Measurements from ENCODE around the gene SCNN1G.

The SCNN1G gene

GRCh38 chr16:23202166-23202565 is 19.6 kb downstream of the SCNN1G start:
- no peak for DNase-seq (ENCODE audit: low spot score)

- no peak for DNase-seq (ENCODE audit: low spot score)
Observed at GRCh38 chr16:23206986-23207385, 24.4 kb downstream of the SCNN1G start.

GRCh38 chr16:23207485-23207884 is 24.9 kb downstream of the SCNN1G start:
- DNase-seq (ENCODE audit: low spot score): no peak

DNA sequence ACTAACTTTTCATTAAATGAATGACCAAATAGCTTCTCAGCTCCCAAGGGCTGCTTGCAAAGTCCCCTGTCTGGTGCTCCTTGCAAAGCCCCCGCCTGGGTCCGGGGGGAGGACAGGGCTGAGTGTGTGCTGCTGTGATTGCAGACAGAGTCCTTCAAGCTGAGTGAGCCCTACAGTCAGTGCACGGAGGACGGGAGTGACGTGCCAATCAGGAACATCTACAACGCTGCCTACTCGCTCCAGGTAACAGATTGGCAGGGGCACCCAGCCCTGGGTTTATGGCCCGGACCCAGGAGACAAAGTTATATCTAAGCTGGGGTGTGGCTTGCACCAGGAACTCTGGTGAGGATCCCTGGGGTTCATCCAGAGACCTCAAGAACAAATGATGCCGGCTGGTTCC is 27.1 kb downstream of the SCNN1G start:
- no peak for DNase-seq (ENCODE audit: low spot score)

- DNase-seq (ENCODE audit: low spot score): no peak
Observed at GRCh38 chr16:23213831-23214230, 31.3 kb downstream of the SCNN1G start.

DNA sequence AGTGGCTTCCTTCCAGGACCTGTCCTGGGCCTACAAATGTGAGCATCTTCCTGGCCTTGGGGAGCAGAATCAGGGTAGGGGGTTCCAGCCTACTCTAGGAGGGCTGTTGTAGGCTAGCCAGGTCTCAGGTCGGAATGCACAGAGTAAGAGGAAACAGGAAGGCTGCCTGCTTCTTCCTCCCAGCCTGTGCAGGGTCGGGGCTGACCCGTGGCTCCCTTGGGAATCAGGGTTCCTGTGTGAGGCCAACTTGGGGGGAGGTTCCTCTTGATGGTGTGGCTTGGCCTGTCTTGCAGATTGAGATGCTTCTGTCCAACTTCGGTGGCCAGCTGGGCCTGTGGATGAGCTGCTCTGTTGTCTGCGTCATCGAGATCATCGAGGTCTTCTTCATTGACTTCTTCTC is 32.3 kb downstream of the SCNN1G start:
- no peak for DNase-seq (ENCODE audit: low spot score)

- DNase-seq (ENCODE audit: low spot score): no peak
Observed at GRCh38 chr16:23215435-23215834, 32.9 kb downstream of the SCNN1G start.

- DNase-seq (ENCODE audit: low spot score): no peak
Observed at GRCh38 chr16:23216658-23217246, 34.2 kb downstream of the SCNN1G start.

DNA sequence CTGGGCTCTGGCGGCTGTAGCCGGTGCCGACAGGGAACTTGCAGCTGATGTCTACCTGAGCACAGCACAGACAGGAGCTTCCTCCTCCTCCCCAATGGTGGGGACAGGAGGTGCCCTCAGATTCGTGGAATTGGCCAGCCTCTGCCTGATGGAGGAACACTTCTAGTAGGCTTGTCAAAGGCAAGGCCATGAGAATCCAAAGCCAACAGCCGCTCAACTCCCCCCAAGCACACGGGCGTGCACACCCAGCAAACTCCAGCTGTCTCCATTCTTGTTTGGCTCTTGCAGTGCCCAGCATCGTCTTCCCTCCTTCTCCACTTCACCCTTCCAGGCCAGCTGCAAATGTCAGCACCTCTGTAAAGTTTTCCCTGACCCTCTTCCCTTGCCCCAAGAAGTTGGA is 35.1 kb downstream of the SCNN1G start:
- no peak for DNase-seq (ENCODE audit: low spot score)

DNA sequence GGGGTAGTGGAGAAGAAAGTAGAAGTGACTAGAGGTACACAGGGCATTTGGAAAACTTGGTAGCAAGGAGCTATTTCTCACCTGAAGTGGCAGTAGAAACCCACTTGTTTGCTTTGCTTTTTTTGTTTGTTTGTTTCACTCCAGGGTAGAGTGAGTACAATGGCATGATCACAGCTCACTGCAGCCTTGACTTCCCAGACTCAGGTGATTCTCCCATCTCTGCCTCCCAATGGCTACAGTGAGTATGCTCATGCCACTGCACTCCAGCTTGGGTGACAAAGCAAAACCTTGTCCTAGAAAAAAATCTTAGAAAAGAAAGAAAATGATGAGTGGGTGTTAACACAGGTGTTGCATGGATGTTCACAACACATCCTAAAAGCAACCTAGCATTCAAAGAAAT is 40.4 kb downstream of the SCNN1G start:
- DNase-seq (ENCODE audit: low spot score): no peak

DNA sequence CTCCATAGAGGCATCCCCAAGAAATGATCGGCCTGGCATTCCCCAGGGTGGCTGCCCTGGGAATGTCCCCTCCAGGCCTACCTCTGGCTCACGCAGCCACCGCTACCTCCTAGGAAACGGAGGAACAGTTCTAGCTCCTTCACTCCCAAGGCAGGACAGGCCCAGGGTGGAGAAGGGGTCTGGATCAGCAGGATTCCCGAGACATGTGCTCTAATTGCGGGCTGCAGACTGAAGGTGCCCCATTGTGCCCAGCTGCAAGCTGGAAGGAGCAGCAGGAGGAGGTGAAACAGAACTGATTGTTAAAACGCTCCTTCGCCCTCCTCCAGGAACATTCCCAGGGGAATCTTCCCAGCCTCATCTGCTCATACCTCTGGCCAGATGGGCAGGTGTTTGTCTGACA is 40.8 kb downstream of the SCNN1G start:
- DNase-seq (ENCODE audit: low spot score): no peak

GRCh38 chr16:23225109-23225508 is 42.6 kb downstream of the SCNN1G start:
- no peak for DNase-seq (ENCODE audit: low spot score)

DNA sequence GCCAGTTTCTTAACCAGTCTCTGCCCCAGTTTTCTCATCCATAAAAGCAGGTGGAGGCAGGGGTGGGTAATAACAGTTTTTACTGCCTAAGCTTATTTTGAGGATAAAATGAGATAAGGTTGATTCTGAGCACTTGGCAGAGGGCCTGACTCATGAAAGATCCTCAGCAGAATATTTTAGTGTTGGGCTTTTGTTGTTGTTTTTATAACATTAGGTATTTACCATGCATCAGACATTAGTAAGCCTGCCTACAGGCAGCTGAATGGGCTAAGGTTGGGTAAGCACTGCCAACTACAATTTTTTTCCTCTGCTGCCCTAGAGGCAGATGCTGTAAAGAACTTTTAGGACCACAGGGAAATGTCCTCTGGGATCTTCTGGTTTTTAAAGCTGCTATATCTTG is 43.1 kb downstream of the SCNN1G start:
- DNase-seq (ENCODE audit: low spot score): no peak

DNA sequence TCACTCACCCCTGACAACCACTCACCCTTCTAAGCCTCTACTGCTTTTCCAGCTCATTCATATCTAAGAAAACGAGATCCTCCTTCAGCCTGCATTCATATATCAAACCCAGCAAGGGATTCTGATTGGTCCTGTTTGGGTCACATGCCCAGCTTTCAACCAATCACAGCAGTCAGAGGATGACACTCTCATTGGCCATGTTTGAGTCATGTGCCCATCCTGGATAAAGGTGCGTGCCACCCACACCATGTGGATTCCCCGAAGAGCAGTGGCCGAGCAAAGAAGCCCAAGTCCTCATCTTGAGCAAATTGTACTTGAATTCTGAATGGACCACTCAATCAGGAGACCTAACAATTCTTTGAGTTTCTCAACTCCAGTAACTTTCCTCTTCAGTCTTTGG is 45.0 kb downstream of the SCNN1G start:
- DNase-seq (ENCODE audit: low spot score): no peak

DNA sequence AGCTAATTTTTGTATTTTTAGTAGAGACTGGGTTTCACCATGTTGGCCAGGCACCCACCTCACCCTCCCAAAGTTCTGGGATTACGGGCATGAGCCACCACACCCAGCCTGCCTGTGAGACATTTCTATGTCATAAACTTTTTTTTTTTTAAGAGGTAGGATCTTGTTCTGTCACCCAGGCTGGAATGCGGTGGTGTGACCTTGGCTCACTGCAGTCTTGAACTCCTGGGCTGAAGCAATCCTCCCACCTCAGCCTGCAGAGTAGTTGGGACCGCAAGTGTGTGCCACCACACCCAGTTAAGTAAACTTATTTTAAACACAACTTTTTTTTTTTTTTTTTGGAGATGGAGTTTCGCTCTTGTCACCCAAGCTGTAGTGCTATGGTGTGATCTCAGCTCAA is 47.2 kb downstream of the SCNN1G start:
- DNase-seq (ENCODE audit: low spot score): no peak

- DNase-seq (ENCODE audit: low spot score): no peak
Observed at GRCh38 chr16:23232806-23233205, 50.3 kb downstream of the SCNN1G start.

DNA sequence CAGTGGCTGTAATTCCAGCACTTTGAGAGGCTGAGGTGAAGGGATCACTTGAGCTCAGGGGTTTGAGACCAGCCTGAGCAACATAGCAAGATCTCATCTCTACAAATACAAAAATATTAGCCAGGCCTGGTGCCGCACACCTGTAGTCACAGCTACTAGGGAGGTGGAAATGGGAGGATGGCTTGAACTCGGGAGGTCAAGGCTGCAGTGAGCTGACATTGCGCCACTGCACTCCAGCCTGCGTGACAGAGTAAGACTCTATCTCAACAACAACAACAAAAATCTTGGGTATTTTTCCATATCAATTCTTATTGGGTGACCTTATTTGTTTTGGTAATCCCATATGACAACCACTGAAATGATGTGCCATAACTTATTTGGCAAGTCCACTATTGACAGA is 52.6 kb downstream of the SCNN1G start:
- DNase-seq (ENCODE audit: low spot score): no peak

DNA sequence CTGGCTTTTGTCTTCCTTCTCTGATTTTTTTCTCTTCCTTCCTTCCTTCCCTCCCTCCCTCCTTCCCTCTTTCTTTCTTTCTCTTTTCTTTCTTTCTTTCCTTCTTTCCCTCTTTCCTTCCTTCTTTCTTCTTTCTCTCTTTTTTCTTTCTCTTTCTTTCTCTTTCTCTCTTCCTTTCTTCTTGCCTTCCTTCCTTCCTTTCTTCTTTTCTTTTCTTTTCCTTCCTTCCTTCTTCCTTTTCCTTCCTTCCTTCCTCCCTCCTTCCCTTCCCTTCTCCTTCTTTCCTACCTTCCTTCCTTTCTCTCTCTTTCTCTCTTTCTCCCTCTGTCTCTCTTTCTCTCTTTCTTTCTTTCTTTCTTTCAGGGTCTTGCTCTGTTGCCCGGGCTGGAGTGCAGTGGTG is 54.4 kb downstream of the SCNN1G start:
- DNase-seq (ENCODE audit: low spot score): no peak

DNA sequence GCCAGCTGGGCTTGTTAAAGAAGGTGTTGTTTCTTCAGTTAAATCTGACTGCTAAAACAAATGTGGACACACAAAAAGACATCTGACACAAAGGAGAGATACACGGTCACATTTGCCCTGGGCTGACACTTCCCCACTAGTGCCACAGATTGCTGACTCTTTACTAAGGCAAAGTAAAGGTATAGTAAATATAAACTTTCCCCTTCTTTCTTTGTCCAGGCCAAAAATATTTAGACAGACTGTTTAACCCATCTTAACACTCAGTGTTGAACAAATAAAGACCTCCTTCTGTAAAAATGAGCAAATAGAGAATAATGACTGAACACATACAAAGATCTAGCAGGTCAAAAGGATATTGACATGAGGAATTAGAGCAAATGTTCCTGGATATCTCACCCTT is 58.4 kb downstream of the SCNN1G start:
- DNase-seq (ENCODE audit: low spot score): no peak

DNA sequence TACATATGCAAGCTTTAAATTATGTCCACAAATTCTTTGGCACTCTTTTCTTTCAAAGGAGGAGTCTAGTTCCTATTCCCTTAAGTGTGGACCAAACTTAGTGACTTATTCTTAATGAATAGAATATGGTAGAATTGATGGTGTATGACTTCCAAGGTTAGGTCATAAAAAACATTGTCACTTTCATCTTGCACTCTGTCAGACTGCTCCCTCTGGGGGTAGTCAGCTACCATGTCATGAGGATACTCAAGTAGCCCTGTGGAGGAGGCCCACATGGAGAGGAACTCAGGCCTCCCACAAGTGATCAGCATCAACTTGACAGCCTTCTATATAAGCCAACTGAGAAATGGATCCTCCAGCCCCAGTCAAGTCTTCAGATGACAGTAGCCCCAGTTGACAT is 61.6 kb downstream of the SCNN1G start:
- no peak for DNase-seq (ENCODE audit: low spot score)

DNA sequence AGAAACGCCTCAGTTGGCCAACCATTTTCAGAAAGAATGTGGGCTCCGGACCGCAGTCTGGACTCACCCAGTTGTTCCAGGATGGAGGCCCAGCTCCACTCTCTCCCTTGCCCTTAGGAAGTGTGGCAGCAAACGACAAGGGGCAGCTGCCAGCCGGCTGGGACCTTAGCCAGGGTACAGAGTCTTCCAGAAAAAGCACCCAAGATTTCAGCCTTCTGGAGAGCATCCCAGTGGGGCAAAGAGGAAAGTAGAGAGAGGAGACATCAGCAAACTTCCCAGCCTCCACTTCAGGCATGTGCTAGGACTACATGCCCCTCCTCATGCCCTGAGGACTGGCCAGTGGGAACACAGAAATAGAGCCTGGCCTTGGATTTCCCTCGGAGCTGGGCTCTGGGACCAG is 62.7 kb downstream of the SCNN1G start:
- DNase-seq (ENCODE audit: low spot score): no peak

DNA sequence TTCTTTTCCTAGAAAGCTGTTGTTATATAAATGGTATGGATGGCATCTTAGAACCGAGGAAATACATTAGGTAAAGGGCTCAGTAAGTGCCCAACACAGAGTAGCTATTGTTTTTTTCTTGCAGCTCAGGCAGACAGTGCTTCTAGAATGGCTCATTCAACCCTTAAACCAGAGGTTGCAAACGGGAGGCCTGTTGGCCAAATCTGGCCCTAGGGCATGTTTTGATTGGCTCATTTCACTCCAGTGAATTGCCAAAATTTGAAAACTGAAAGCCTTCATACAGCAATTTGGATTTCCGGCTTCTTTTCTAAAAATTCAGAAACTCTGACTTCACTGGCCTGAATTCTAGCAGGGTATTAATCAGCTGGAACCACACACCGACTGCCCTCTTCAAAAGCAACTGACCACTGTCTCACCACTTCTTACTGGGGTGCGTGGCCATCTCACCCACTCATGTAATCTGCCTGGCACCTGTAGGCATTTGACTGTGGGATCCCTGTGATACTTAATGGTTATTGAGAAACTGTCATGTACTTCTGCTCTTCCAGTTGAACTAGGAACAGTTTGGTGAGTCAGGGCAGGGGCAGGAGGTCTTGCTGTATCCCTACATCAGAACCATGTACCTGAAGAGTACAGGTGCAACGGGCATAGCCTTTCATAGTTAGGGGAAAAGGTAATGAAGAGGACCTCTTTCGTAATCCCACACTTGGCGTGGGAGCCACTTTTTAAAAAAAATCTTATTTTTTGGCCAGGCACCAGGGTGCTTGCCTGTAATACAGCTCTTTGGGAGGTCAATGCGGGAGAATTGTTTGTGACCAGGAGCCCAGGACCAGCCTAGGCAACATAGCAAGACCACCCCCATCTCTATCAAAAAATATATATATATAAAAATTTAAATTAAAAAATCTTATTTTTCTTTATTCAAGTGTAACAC is 66.0 kb downstream of the SCNN1G start:
- no peak for DNase-seq (ENCODE audit: low spot score)

GRCh38 chr16:23249830-23250229 is 67.3 kb downstream of the SCNN1G start:
- DNase-seq (ENCODE audit: low spot score): no peak

DNA sequence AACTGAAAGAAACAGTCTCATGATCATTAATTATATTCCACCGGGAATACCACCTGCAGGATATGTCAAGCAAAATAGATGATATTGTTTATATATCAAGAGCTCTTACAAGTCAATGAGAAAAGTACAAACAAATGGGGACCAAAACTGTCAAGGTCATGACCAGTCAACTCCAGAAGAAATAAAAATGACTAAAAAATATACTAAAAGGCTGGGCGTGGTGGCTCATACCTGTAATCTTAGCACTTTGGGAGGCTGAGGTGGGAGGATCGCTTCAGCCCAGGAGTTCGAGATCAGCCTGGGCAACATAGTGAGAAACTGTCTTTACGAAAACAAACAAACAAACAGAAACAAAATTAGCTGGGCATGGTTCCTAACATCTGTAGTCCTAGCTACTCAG is 69.8 kb downstream of the SCNN1G start:
- no peak for DNase-seq (ENCODE audit: low spot score)
